ENCODE results near the gene CSTB. TPM values are rescaled to one million over a fixed set of nuclear protein-coding genes. Genes with fewer than 3 reads are reported as not detected.

Gene CSTB
- total RNA-seq, 2 experiments from 2014 or later, result 22.8 to 23.0 TPM

Other genes with a start within 250 kb of the CSTB start
- gene HSF2BP, start 116.8 kb downstream of the CSTB start, total RNA-seq, result 1 to 10 TPM; 1.3 to 2.1 TPM
- 10 to 100 TPM; 59.6 to 60.6 TPM for gene RRP1B, start 116.7 kb downstream of the CSTB start, total RNA-seq
- 100 to 1,000 TPM; 125 to 133 TPM for gene PDXK, start 57.2 kb downstream of the CSTB start, total RNA-seq
- 10 to 100 TPM; 33.6 to 35.5 TPM for gene RRP1, start 13.3 kb upstream of the CSTB start, total RNA-seq
- 10 to 100 TPM; 57.9 to 64.1 TPM for gene AGPAT3, start 88.9 kb upstream of the CSTB start, total RNA-seq
- 10 to 100 TPM; 37.1 to 38.6 TPM for gene TRAPPC10, start 236.0 kb upstream of the CSTB start, total RNA-seq

All from activated naive CD4-positive, alpha-beta T cell treated with anti-CD3 and anti-CD28 coated beads for 36 hours (primary cell).